ENCODE data around the gene NRDC.

- TF ChIP-seq CTCF (conservative IDR thresholded peaks at IDR 0.05): no peak
- TF ChIP-seq ZFX (IDR thresholded peaks at IDR 0.05): no peak
Observed at GRCh38 chr1:51912881-51913280, 34.4 kb upstream of the NRDC start.
